ENCODE results near the gene PRPF39. TPM values are rescaled to one million over a fixed set of nuclear protein-coding genes. Genes with fewer than 3 reads are reported as not detected.

The PRPF39 gene
- polyA plus RNA-seq, 4 donors = 12.1 to 59.9 (median 32.0) TPM

- Histone ChIP-seq H3K27ac (ENCODE audit: low read depth in 1 of 3, low read length in 2 of 3) (peak overlapping the region in 1 of 3 donors; percentile 37), H3K4me3 (ENCODE audit: low read depth in 1 of 3, low read length in 3 of 3) (peak overlapping the region; percentile 24 to 58 (median 52)), H3K9me3 (ENCODE audit: control insufficient read depth in 2 of 2, insufficient read depth in 1 of 2, low read depth in 1 of 2, low read length in 1 of 2) (no peaks in the 10 kb centered on the region), H3K27me3 (ENCODE audit: control insufficient read depth in 3 of 3, insufficient read depth in 3 of 3, low read length in 3 of 3) (no peaks in the 10 kb centered on the region), H3K36me3 (ENCODE audit: control insufficient read depth in 3 of 3, insufficient read depth in 2 of 3, low read depth in 1 of 3, low read length in 3 of 3) (peaks cover 0 to 3% (median 0%) of the 10 kb centered on the region in 3 donors), H3K4me1 (ENCODE audit: control insufficient read depth in 3 of 3, insufficient read depth in 2 of 3, low read depth in 1 of 3, low read length in 2 of 3) (peaks cover 4 to 9% (median 7%) of the 10 kb centered on the region in 3 donors)
- no peak for DNase-seq
- FAIRE-seq = no peak
- WGBS, 3 donors = 0 to 2% (median 1%) methylated on average over 7 to 10 of the region's 10 CpGs
These were observed 320 bp upstream of the PRPF39 start for GRCh38 chr14:45083617-45083975.

- Histone ChIP-seq H3K4me1 (ENCODE audit: control insufficient read depth in 3 of 3, insufficient read depth in 2 of 3, low read depth in 1 of 3, low read length in 2 of 3) (peaks cover 4 to 9% (median 9%) of the 10 kb centered on the region in 3 donors), H3K36me3 (ENCODE audit: control insufficient read depth in 3 of 3, insufficient read depth in 2 of 3, low read depth in 1 of 3, low read length in 3 of 3) (peaks cover 0 to 6% (median 2%) of the 10 kb centered on the region in 3 donors), H3K4me3 (ENCODE audit: low read depth in 1 of 3, low read length in 3 of 3) (peak overlapping the region; percentile 53 to 79 (median 58)), H3K27ac (ENCODE audit: low read depth in 1 of 3, low read length in 2 of 3) (peak overlapping the region in 1 of 3 donors; percentile 89), H3K27me3 (ENCODE audit: control insufficient read depth in 3 of 3, insufficient read depth in 3 of 3, low read length in 3 of 3) (no peaks in the 10 kb centered on the region), H3K9me3 (ENCODE audit: control insufficient read depth in 2 of 2, insufficient read depth in 1 of 2, low read depth in 1 of 2, low read length in 1 of 2) (no peaks in the 10 kb centered on the region)
- FAIRE-seq (no peak), DNase-seq (peak; percentile 38 to 51)
- 2 to 3% (median 3%) methylated on average over 4 of the region's 4 CpGs for WGBS, 3 donors
These were observed 1.0 kb downstream of the PRPF39 start for GRCh38 chr14:45084946-45085346.

GRCh38 chr14:45089813-45090212 lies 5.9 kb downstream of the PRPF39 start:
- H3K27ac ChIP-seq (ENCODE audit: low read depth in 1 of 3, low read length in 2 of 3) = no peak overlapping the region
- WGBS, 3 donors = 28 to 47% (median 32%) methylated on average over 1 of the region's 1 CpG
- H3K4me1 ChIP-seq (ENCODE audit: control insufficient read depth in 3 of 3, insufficient read depth in 2 of 3, low read depth in 1 of 3, low read length in 2 of 3) = peaks cover 2 to 9% (median 7%) of the 10 kb centered on the region in 3 donors

GRCh38 chr14:45091710-45092109 lies 7.8 kb downstream of the PRPF39 start:
- H3K27ac ChIP-seq (ENCODE audit: low read depth in 1 of 3, low read length in 2 of 3) = no peak overlapping the region
- no peaks in the 10 kb centered on the region for H3K9me3 ChIP-seq (ENCODE audit: control insufficient read depth in 2 of 2, insufficient read depth in 1 of 2, low read depth in 1 of 2, low read length in 1 of 2)
- H3K27me3 ChIP-seq (ENCODE audit: control insufficient read depth in 3 of 3, insufficient read depth in 3 of 3, low read length in 3 of 3) = no peaks in the 10 kb centered on the region
- no peak overlapping the region for H3K4me3 ChIP-seq (ENCODE audit: low read depth in 1 of 3, low read length in 3 of 3)
- no peak for DNase-seq
- peaks cover 4 to 18% (median 5%) of the 10 kb centered on the region in 3 donors for H3K36me3 ChIP-seq (ENCODE audit: control insufficient read depth in 3 of 3, insufficient read depth in 2 of 3, low read depth in 1 of 3, low read length in 3 of 3)
- H3K4me1 ChIP-seq (ENCODE audit: control insufficient read depth in 3 of 3, insufficient read depth in 2 of 3, low read depth in 1 of 3, low read length in 2 of 3) = peaks cover 2 to 3% (median 3%) of the 10 kb centered on the region in 3 donors
- FAIRE-seq = no peak
- WGBS, 3 donors = 81 to 95% (median 87%) methylated on average over 2 of the region's 2 CpGs

More at GRCh38 chr14:45089813-45090212, 5.9 kb downstream of the PRPF39 start:
- peaks cover 0 to 12% (median 2%) of the 10 kb centered on the region in 3 donors for H3K36me3 ChIP-seq (ENCODE audit: control insufficient read depth in 3 of 3, insufficient read depth in 2 of 3, low read depth in 1 of 3, low read length in 3 of 3)
- no peaks in the 10 kb centered on the region for H3K27me3 ChIP-seq (ENCODE audit: control insufficient read depth in 3 of 3, insufficient read depth in 3 of 3, low read length in 3 of 3)
- H3K9me3 ChIP-seq (ENCODE audit: control insufficient read depth in 2 of 2, insufficient read depth in 1 of 2, low read depth in 1 of 2, low read length in 1 of 2) = no peaks in the 10 kb centered on the region
- H3K4me3 ChIP-seq (ENCODE audit: low read depth in 1 of 3, low read length in 3 of 3) = no peak overlapping the region
- DNase-seq = peak in 1 of 2 donors; percentile 45
- FAIRE-seq = no peak

GRCh38 chr14:45094275-45094674 lies 10.4 kb downstream of the PRPF39 start:
- Histone ChIP-seq H3K27me3 (ENCODE audit: control insufficient read depth in 3 of 3, insufficient read depth in 3 of 3, low read length in 3 of 3) (no peaks in the 10 kb centered on the region), H3K9me3 (ENCODE audit: control insufficient read depth in 2 of 2, insufficient read depth in 1 of 2, low read depth in 1 of 2, low read length in 1 of 2) (no peaks in the 10 kb centered on the region), H3K36me3 (ENCODE audit: control insufficient read depth in 3 of 3, insufficient read depth in 2 of 3, low read depth in 1 of 3, low read length in 3 of 3) (peaks cover 4 to 19% (median 10%) of the 10 kb centered on the region in 3 donors), H3K27ac (ENCODE audit: low read depth in 1 of 3, low read length in 2 of 3) (no peak overlapping the region), H3K4me1 (ENCODE audit: control insufficient read depth in 3 of 3, insufficient read depth in 2 of 3, low read depth in 1 of 3, low read length in 2 of 3) (peaks cover 0 to 2% (median 2%) of the 10 kb centered on the region in 3 donors), H3K4me3 (ENCODE audit: low read depth in 1 of 3, low read length in 3 of 3) (no peak overlapping the region)
- FAIRE-seq (no peak), DNase-seq (no peak)
- 94 to 98% (median 96%) methylated on average over 2 of the region's 2 CpGs for WGBS, 3 donors

- no peak for FAIRE-seq
- no peak overlapping the region for H3K4me3 ChIP-seq (ENCODE audit: low read depth in 1 of 3, low read length in 3 of 3)
- H3K9me3 ChIP-seq (ENCODE audit: control insufficient read depth in 2 of 2, insufficient read depth in 1 of 2, low read depth in 1 of 2, low read length in 1 of 2) = no peaks in the 10 kb centered on the region
- H3K4me1 ChIP-seq (ENCODE audit: control insufficient read depth in 3 of 3, insufficient read depth in 2 of 3, low read depth in 1 of 3, low read length in 2 of 3) = peaks cover 0 to 2% (median 0%) of the 10 kb centered on the region in 3 donors
- H3K36me3 ChIP-seq (ENCODE audit: control insufficient read depth in 3 of 3, insufficient read depth in 2 of 3, low read depth in 1 of 3, low read length in 3 of 3) = peaks cover 2 to 24% (median 10%) of the 10 kb centered on the region in 3 donors
- 81 to 91% (median 87%) methylated on average over 4 of the region's 4 CpGs for WGBS, 3 donors
- no peaks in the 10 kb centered on the region for H3K27me3 ChIP-seq (ENCODE audit: control insufficient read depth in 3 of 3, insufficient read depth in 3 of 3, low read length in 3 of 3)
- H3K27ac ChIP-seq (ENCODE audit: low read depth in 1 of 3, low read length in 2 of 3) = no peak overlapping the region
- DNase-seq = no peak
These were observed 11.2 kb downstream of the PRPF39 start for GRCh38 chr14:45095143-45095542.

GRCh38 chr14:45096218-45096617 lies 12.3 kb downstream of the PRPF39 start:
- Histone ChIP-seq H3K27ac (ENCODE audit: low read depth in 1 of 3, low read length in 2 of 3) (no peak overlapping the region), H3K9me3 (ENCODE audit: control insufficient read depth in 2 of 2, insufficient read depth in 1 of 2, low read depth in 1 of 2, low read length in 1 of 2) (no peaks in the 10 kb centered on the region), H3K4me3 (ENCODE audit: low read depth in 1 of 3, low read length in 3 of 3) (no peak overlapping the region), H3K4me1 (ENCODE audit: control insufficient read depth in 3 of 3, insufficient read depth in 2 of 3, low read depth in 1 of 3, low read length in 2 of 3) (no peaks in the 10 kb centered on the region), H3K36me3 (ENCODE audit: control insufficient read depth in 3 of 3, insufficient read depth in 2 of 3, low read depth in 1 of 3, low read length in 3 of 3) (peaks cover 2 to 22% (median 10%) of the 10 kb centered on the region in 3 donors), H3K27me3 (ENCODE audit: control insufficient read depth in 3 of 3, insufficient read depth in 3 of 3, low read length in 3 of 3) (no peaks in the 10 kb centered on the region)
- no peak for FAIRE-seq
- DNase-seq = no peak
- 94 to 97% (median 94%) methylated on average over 4 of the region's 4 CpGs for WGBS, 3 donors

GRCh38 chr14:45103806-45104205 lies 19.9 kb downstream of the PRPF39 start:
- no peak overlapping the region for H3K4me3 ChIP-seq (ENCODE audit: low read depth in 1 of 3, low read length in 3 of 3)
- peak overlapping the region in 1 of 3 donors; percentile 17 for H3K27ac ChIP-seq (ENCODE audit: low read depth in 1 of 3, low read length in 2 of 3)
- no peaks in the 10 kb centered on the region for H3K27me3 ChIP-seq (ENCODE audit: control insufficient read depth in 3 of 3, insufficient read depth in 3 of 3, low read length in 3 of 3)
- no peak for FAIRE-seq
- H3K9me3 ChIP-seq (ENCODE audit: control insufficient read depth in 2 of 2, insufficient read depth in 1 of 2, low read depth in 1 of 2, low read length in 1 of 2) = no peaks in the 10 kb centered on the region
- DNase-seq = peak in 1 of 2 donors; percentile 10
- peaks cover 0 to 9% (median 0%) of the 10 kb centered on the region in 3 donors for H3K4me1 ChIP-seq (ENCODE audit: control insufficient read depth in 3 of 3, insufficient read depth in 2 of 3, low read depth in 1 of 3, low read length in 2 of 3)
- H3K36me3 ChIP-seq (ENCODE audit: control insufficient read depth in 3 of 3, insufficient read depth in 2 of 3, low read depth in 1 of 3, low read length in 3 of 3) = peaks cover 2 to 28% (median 5%) of the 10 kb centered on the region in 3 donors

GRCh38 chr14:45104561-45104960 lies 20.6 kb downstream of the PRPF39 start:
- peaks cover 2 to 29% (median 5%) of the 10 kb centered on the region in 3 donors for H3K36me3 ChIP-seq (ENCODE audit: control insufficient read depth in 3 of 3, insufficient read depth in 2 of 3, low read depth in 1 of 3, low read length in 3 of 3)
- 15 to 50% (median 34%) methylated on average over 1 of the region's 1 CpG for WGBS, 3 donors
- no peak for FAIRE-seq

More at GRCh38 chr14:45104561-45104960, 20.6 kb downstream of the PRPF39 start:
- DNase-seq = peak; percentile 79 to 94
- H3K4me1 ChIP-seq (ENCODE audit: control insufficient read depth in 3 of 3, insufficient read depth in 2 of 3, low read depth in 1 of 3, low read length in 2 of 3) = peaks cover 0 to 9% (median 0%) of the 10 kb centered on the region in 3 donors
- H3K27ac ChIP-seq (ENCODE audit: low read depth in 1 of 3, low read length in 2 of 3) = peak overlapping the region in 1 of 3 donors; percentile 67
- no peak overlapping the region for H3K4me3 ChIP-seq (ENCODE audit: low read depth in 1 of 3, low read length in 3 of 3)
- H3K9me3 ChIP-seq (ENCODE audit: control insufficient read depth in 2 of 2, insufficient read depth in 1 of 2, low read depth in 1 of 2, low read length in 1 of 2) = no peaks in the 10 kb centered on the region
- H3K27me3 ChIP-seq (ENCODE audit: control insufficient read depth in 3 of 3, insufficient read depth in 3 of 3, low read length in 3 of 3) = no peaks in the 10 kb centered on the region
